Stomach (tissue), 9 donors: Measurements from ENCODE around the gene CPAMD8. TPM values are rescaled to one million over a fixed set of nuclear protein-coding genes. Genes with fewer than 3 reads are reported as not detected.

Experiments
- DNase-seq, 2 donors: peaks; one replicate each; pipeline versions ENCODE4 v3.0.0 to v3.0.0-alpha.2; 2013 to 2019
- H3K27ac ChIP-seq, 5 donors: fragments of 200-600 bp in 4 of 5; sonication (generic) in 4 of 5; one replicate each; pipeline ENCODE4 v1.5.1; 2013 to 2019; ENCODE audit warnings: mild to moderate bottlenecking in 1 of 5, moderate library complexity in 1 of 5
- H3K27me3 ChIP-seq, 3 donors: fragments of 200-600 bp; sonication (generic); one replicate each; pipeline ENCODE4 v1.5.1; 2017 to 2019; ENCODE audit warnings: mixed run types in 1 of 3
- H3K36me3 ChIP-seq, 4 donors: fragments of 200-600 bp; sonication (generic); 1 replicate in 3 of 4; 2 replicates in 1 of 4; pipeline ENCODE4 v1.5.1; 2016 to 2019
- H3K4me1 ChIP-seq, 4 donors: fragments of 200-600 bp; sonication (generic); one replicate each; pipeline ENCODE4 v1.5.1; 2016 to 2019
- H3K4me3 ChIP-seq, 4 donors: fragments of 200-600 bp; sonication (generic) in 3 of 4; one replicate each; pipeline ENCODE4 v1.5.1; 2016 to 2019; ENCODE audit warnings: mild to moderate bottlenecking in 1 of 4
- H3K9me3 ChIP-seq, 4 donors: fragments of 200-600 bp; sonication (generic); one replicate each; pipeline ENCODE4 v1.5.1; 2016 to 2019
- CTCF ChIP-seq, 7 experiments: fragments of 450-650 bp in 4 of 7; fragments of 200-600 bp in 3 of 7; sonication (generic) in 3 of 7; IDR thresholded peaks; one replicate each; pipeline ENCODE4 v1.5.1; 2016 to 2019; ENCODE audit warnings: antibody characterized with exemption in 7 of 7, control low read depth in 2 of 7, mild to moderate bottlenecking in 1 of 7
- EP300 ChIP-seq: sonication (generic); formaldehyde crosslinking; IDR thresholded peaks from one replicate; pipeline ENCODE4 v1.6.1; 2017; ENCODE audit warnings: antibody characterized with exemption
- POLR2A ChIP-seq, 4 donors: fragments of 450-650 bp; IDR thresholded peaks; one replicate each; pipeline ENCODE4 v1.6.1; 2016; ENCODE audit warnings: antibody characterized with exemption in 4 of 4, control low read depth in 2 of 4, mild to moderate bottlenecking in 1 of 4, moderate library complexity in 1 of 4
- POLR2AphosphoS5 ChIP-seq, 3 donors: sonication (generic); formaldehyde crosslinking; IDR thresholded peaks; one replicate each; pipeline ENCODE4 v1.6.1; 2016; ENCODE audit warnings: antibody characterized with exemption in 3 of 3
- WGBS, 5 donors: extraction: QIAGEN DNeasy Blood & Tissue Kit in 3 of 5; methylation state at CpG; one replicate each; pipeline versions ENCODE4 v1.1.5 to v1.1.7; 2013 to 2018; 5-methylcytosine and 5-hydroxymethylcytosine counted together
- intact Hi-C: fragments of 100-400 bp; cut with DNase I; formaldehyde crosslinking; loops from one replicate; pipeline ENCODE4 v1.15.1; 2023; ENCODE audit warnings: low total_unique reads
- polyA plus RNA-seq, 3 donors: library from polyadenylated mRNA; stranded (reverse); fragments of 200-250 nt; gene quantifications; one replicate each; pipeline ENCODE4 v1.2.3, GENCODE V29; 2013
- total RNA-seq, 5 donors: library from RNA; depleted of rRNA; stranded (reverse); fragments of >200 nt; gene quantifications; one replicate each; pipeline versions ENCODE4 v1.1.0 to v1.2.3, GENCODE V29; 2014 to 2016
- donor health status: healthy with polysubstance abuse.
- donor health status: Bipolar disorder and iron deficiency.
- donor health status: healthy.

The CPAMD8 gene
- total and polyA plus RNA-seq, 8 donors: 0.43 to 221 (median 8.6) TPM

GRCh38 chr19:17074634-17075034 lies 48.0 kb upstream of the CPAMD8 start:
- intact Hi-C loops: loop anchor here (5.0 to 10.0 kb wide), 2 partner anchors 50 to 203 kb away; no protein-coding TSS in a partner anchor
- DNase-seq: no peak
- peaks cover 4 to 36% (median 19%) of the 10 kb centered on the region in 4 donors for H3K36me3 ChIP-seq
- H3K4me3 ChIP-seq: peak overlapping the region; percentile 78 to 93 (median 86)
- H3K9me3 ChIP-seq: no peaks in the 10 kb centered on the region
- peaks cover 32 to 54% (median 47%) of the 10 kb centered on the region in 4 donors for H3K4me1 ChIP-seq
- 5 to 11% (median 6%) methylated on average over 11 of the region's 11 CpGs for WGBS, 5 donors
- TF ChIP-seq POLR2A (IDR thresholded peaks at IDR 0.05) (no peak), CTCF (IDR thresholded peaks at IDR 0.05) (no peak), EP300 (no peak), POLR2AphosphoS5 (IDR thresholded peaks at IDR 0.05) (no peak)
- H3K27ac ChIP-seq: peak overlapping the region; percentile 83 to 95 (median 91)
- H3K27me3 ChIP-seq: no peaks in the 10 kb centered on the region

- WGBS, 5 donors: 33 to 55% (median 42%) methylated on average over 15 to 18 of the region's 18 CpGs
- Histone ChIP-seq H3K36me3 (peaks cover 4 to 40% (median 21%) of the 10 kb centered on the region in 4 donors), H3K27ac (peak overlapping the region in 4 of 5 donors; percentile 83 to 95 (median 92)), H3K27me3 (no peaks in the 10 kb centered on the region), H3K9me3 (no peaks in the 10 kb centered on the region), H3K4me1 (peaks cover 26 to 48% (median 41%) of the 10 kb centered on the region in 4 donors), H3K4me3 (peak overlapping the region; percentile 78 to 93 (median 86))
- intact Hi-C loops: loop anchor here (5.0 to 10.0 kb wide), 2 partner anchors 51 to 203 kb away; no protein-coding TSS in a partner anchor
- no peak for TF ChIP-seq EP300
- no peak for TF ChIP-seq POLR2A (IDR thresholded peaks at IDR 0.05)
- no peak for TF ChIP-seq CTCF (IDR thresholded peaks at IDR 0.05)
- no peak for TF ChIP-seq POLR2AphosphoS5 (IDR thresholded peaks at IDR 0.05)
- peak in 1 of 2 donors; percentile 52 for DNase-seq
These were observed 47.4 kb upstream of the CPAMD8 start for GRCh38 chr19:17073869-17074633.

- intact Hi-C loops: loop anchor here (5.0 to 10.0 kb wide), 2 partner anchors 54 to 206 kb away; no protein-coding TSS in a partner anchor
These were observed 44.3 kb upstream of the CPAMD8 start for GRCh38 chr19:17070912-17071311.

More at GRCh38 chr19:17070912-17071311, 44.3 kb upstream of the CPAMD8 start:
- no peak for DNase-seq
- Histone ChIP-seq H3K4me3 (no peak overlapping the region), H3K9me3 (no peaks in the 10 kb centered on the region), H3K27ac (no peak overlapping the region), H3K27me3 (no peaks in the 10 kb centered on the region), H3K4me1 (peaks cover 8 to 24% (median 16%) of the 10 kb centered on the region in 4 donors), H3K36me3 (peaks cover 4 to 57% (median 34%) of the 10 kb centered on the region in 4 donors)
- WGBS, 5 donors: 82 to 91% (median 87%) methylated on average over 7 of the region's 7 CpGs
- TF ChIP-seq POLR2A (IDR thresholded peaks at IDR 0.05): no peak
- no peak for TF ChIP-seq EP300
- TF ChIP-seq POLR2AphosphoS5 (IDR thresholded peaks at IDR 0.05): no peak
- TF ChIP-seq CTCF (IDR thresholded peaks at IDR 0.05): no peak
